PC-3 (cell line): Measurements from ENCODE around the gene SMIM14. TPM values are rescaled to one million over a fixed set of nuclear protein-coding genes. Genes with fewer than 3 reads are reported as not detected.

ENCODE experiments used
- ATAC-seq: fragments of 200-7000 bp; cut with Tn5 transposase; 2 replicates; pipeline ENCODE4 v1.9.1; 2020; ENCODE audit warnings: mild to moderate bottlenecking, moderate library complexity
- BruUV-seq: library from RNA; stranded (reverse); fragments of 400-500 nt; replicated peaks from 2 replicates; lab custom pipeline; 2021; lab: Mats Ljungman, UMichigan
- CTCF ChIA-PET: fragments of 300-600 bp; sonication (Branson Sonifier 250); formaldehyde crosslinking; loops from one replicate; lab custom pipeline; 2022; ENCODE audit warnings: antibody characterized with exemption; lab: Charles Lee
- POLR2A ChIA-PET: fragments of 300-600 bp; sonication (Branson Sonifier 250); formaldehyde crosslinking; loops from one replicate; lab custom pipeline; 2022; ENCODE audit warnings: antibody characterized with exemption; ENCODE audit not compliant: unreplicated experiment; lab: Charles Lee
- DNase-seq: peaks from one replicate; pipeline ENCODE4 v3.0.0-alpha.2; 2015
- H2AFZ ChIP-seq: fragments of 300-600 bp; sonication (generic); 2 replicates; pipeline ENCODE4 v1.6.0; 2016; ENCODE audit warnings: antibody characterized with exemption, low read length
- H3F3A ChIP-seq: fragments of 300-600 bp; sonication (generic); one replicate; pipeline ENCODE4 v1.6.0; 2017; ENCODE audit warnings: antibody characterized with exemption, low read length, control low read depth, mild to moderate bottlenecking; ENCODE audit not compliant: unreplicated experiment
- H3K27ac ChIP-seq: fragments of 300-600 bp; sonication (generic); 2 replicates; pipeline ENCODE4 v1.5.1; 2016; ENCODE audit warnings: mild to moderate bottlenecking, low read length
- H3K27me3 ChIP-seq: fragments of 300-600 bp; sonication (generic); 2 replicates; pipeline ENCODE4 v1.6.1; 2016; ENCODE audit warnings: low read length, mixed read lengths
- H3K36me3 ChIP-seq: fragments of 300-600 bp; sonication (generic); 2 replicates; pipeline ENCODE4 v1.6.1; 2016; ENCODE audit warnings: low read depth, mixed run types, low read length, mixed read lengths
- H3K4me1 ChIP-seq: fragments of 300-600 bp; sonication (generic); 2 replicates; pipeline ENCODE4 v1.5.1; 2016; ENCODE audit warnings: low read length; ENCODE audit not compliant: insufficient read depth
- H3K4me2 ChIP-seq: fragments of 300-600 bp; sonication (generic); 2 replicates; pipeline ENCODE4 v1.6.0; 2016; ENCODE audit warnings: low read length
- H3K4me3 ChIP-seq: fragments of 300-600 bp; sonication (generic); 2 replicates; pipeline ENCODE4 v1.5.1; 2016; ENCODE audit warnings: mild to moderate bottlenecking, low read length, mixed read lengths
- H3K79me2 ChIP-seq: fragments of 300-600 bp; sonication (generic); 2 replicates; pipeline ENCODE4 v1.6.1; 2017; ENCODE audit warnings: low read length, mixed read lengths
- H3K9ac ChIP-seq: fragments of 300-600 bp; sonication (generic); 2 replicates; pipeline ENCODE4 v1.6.0; 2016; ENCODE audit warnings: mild to moderate bottlenecking, low read length
- H3K9me2 ChIP-seq: fragments of 300-600 bp; sonication (generic); replicated peaks from 2 replicates; pipeline ENCODE4 v1.6.1; 2016; ENCODE audit warnings: mixed run types, low read length, mixed read lengths
- H3K9me3 ChIP-seq: fragments of 300-600 bp; sonication (generic); 2 replicates; pipeline ENCODE4 v1.6.1; 2016; ENCODE audit warnings: low read length, mixed read lengths
- H4K20me1 ChIP-seq: fragments of 300-600 bp; sonication (generic); 2 replicates; pipeline ENCODE4 v1.6.1; 2016; ENCODE audit warnings: low read length, mixed read lengths
- CTCF ChIP-seq: fragments of 300-600 bp; sonication (generic); conservative IDR thresholded peaks from 2 replicates; pipeline ENCODE4 v1.5.1; 2017; ENCODE audit warnings: antibody characterized with exemption, low read depth, mild to moderate bottlenecking, low read length
- EZH2 ChIP-seq: fragments of 300-600 bp; sonication (generic); IDR thresholded peaks from one replicate; pipeline ENCODE4 v1.6.1; 2017; ENCODE audit warnings: antibody characterized with exemption, mild to moderate bottlenecking, low read length; ENCODE audit not compliant: unreplicated experiment
- EZH2phosphoT487 ChIP-seq: fragments of 300-600 bp; sonication (generic); IDR thresholded peaks from 2 replicates; pipeline ENCODE4 v1.6.1; 2018; ENCODE audit warnings: mild to moderate bottlenecking, antibody characterized with exemption, low read length, borderline replicate concordance
- intact Hi-C: fragments of 100-400 bp; cut with micrococcal nuclease; formaldehyde crosslinking; loops from 2 replicates; pipeline ENCODE4 v1.9.0; 2023
- total RNA-seq: library from RNA; depleted of rRNA; stranded (reverse); fragments of >200 nt; gene quantifications from 2 replicates; pipeline ENCODE4 v1.2.3, GENCODE V29; 2014

SMIM14 gene
- total RNA-seq, 1 experiment from 2014 or later = 4.8 TPM

DNA sequence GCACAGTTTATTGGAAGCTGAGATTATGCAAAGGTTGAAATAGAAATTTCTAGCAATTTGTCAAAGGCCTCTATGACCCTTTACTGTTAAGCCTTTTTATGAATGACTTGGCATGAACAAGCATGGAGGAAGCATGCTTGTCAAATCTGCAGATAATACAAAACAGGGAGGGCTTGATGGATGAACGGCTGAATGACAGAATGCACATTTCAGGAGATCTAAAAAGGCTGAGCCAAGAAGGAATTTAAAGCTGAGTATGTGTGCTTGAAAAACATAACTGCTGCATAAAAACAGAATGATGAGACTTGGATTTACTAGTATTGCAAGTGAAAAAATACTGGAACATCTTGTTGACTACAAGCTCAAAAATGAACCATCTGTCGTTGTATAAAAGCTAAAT lies 30.2 kb upstream of the SMIM14 start:
- POLR2A ChIA-PET = no interaction called here
- no peaks in the 10 kb centered on the region for H3K9me2 ChIP-seq
- no peaks in the 10 kb centered on the region for H4K20me1 ChIP-seq
- H3F3A ChIP-seq = no peaks in the 10 kb centered on the region
- ATAC-seq = no peak
- H3K36me3 ChIP-seq = no peaks in the 10 kb centered on the region
- H3K4me1 ChIP-seq = no peaks in the 10 kb centered on the region
- DNase-seq = no peak
- CTCF ChIA-PET = no interaction called here
- no peak overlapping the region for H2AFZ ChIP-seq
- intact Hi-C loops = no loop called here
- H3K4me3 ChIP-seq = no peak overlapping the region
- H3K27ac ChIP-seq = no peak overlapping the region
- H3K27me3 ChIP-seq = no peaks in the 10 kb centered on the region
- no peak overlapping the region for H3K9ac ChIP-seq
- no peak for TF ChIP-seq EZH2phosphoT487
- no peak for TF ChIP-seq EZH2
- no peak for TF ChIP-seq CTCF
- no peaks in the 10 kb centered on the region for H3K9me3 ChIP-seq
- H3K4me2 ChIP-seq = no peak overlapping the region
- no peaks in the 10 kb centered on the region for H3K79me2 ChIP-seq
- no TSS peak for BruUV-seq

GRCh38 chr4:39667706-39668105 lies 29.0 kb upstream of the SMIM14 start:
- BruUV-seq = no TSS peak
- Histone ChIP-seq H3K4me3 (no peak overlapping the region), H3K27ac (no peak overlapping the region), H3K4me1 (no peaks in the 10 kb centered on the region), H3K9ac (no peak overlapping the region), H2AFZ (no peak overlapping the region), H3K79me2 (no peaks in the 10 kb centered on the region), H3K9me3 (no peaks in the 10 kb centered on the region), H3K27me3 (no peaks in the 10 kb centered on the region), H3K4me2 (no peak overlapping the region), H3K9me2 (no peaks in the 10 kb centered on the region), H4K20me1 (no peaks in the 10 kb centered on the region), H3F3A (no peaks in the 10 kb centered on the region), H3K36me3 (no peaks in the 10 kb centered on the region)
- TF ChIP-seq EZH2phosphoT487 (no peak), EZH2 (no peak), CTCF (no peak)
- DNase-seq (no peak), ATAC-seq (no peak)
- CTCF ChIA-PET = no interaction called here
- POLR2A ChIA-PET = no interaction called here
- intact Hi-C loops = no loop called here

DNA sequence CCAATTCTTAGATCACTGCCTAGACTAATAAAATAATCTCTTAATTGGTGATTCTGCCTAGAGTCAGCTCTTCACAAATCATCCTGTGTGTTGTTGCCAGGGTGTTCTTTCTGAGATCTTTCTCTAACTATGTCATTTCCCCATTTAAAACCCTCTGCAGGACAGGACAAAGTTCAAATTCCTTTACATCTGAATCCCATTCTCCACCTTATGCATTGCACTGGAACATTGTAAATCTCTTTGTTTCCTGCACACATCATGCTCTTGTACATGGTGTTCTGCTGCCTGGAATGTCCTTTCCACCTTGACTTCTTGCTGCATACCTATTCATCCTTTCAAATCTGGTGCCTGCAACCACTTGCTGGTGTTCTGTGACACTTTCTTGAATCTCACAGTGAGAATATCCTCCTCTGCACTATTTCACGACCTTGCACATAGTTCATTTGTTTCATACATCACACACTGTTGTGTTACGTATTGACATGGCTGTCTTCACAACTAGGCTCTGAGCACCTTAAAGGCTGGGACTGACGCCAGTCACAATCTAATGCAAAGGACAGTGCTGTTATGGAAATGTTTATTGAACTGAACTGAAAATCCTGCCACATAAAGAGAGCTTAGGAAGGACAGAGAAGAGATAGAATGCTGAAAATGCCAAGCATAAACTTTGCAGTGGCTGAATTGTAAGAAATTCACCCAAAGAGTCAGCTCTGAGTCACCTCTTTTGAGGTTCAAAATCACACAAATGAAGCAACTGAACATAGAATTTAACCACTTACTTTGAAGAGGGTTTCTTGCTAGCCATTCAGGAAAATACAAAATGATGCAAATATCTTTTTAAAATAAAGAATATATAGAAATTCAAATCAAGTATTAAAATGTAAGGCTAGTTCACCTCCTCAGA lies 26.4 kb upstream of the SMIM14 start:
- no peaks in the 10 kb centered on the region for H3K9me3 ChIP-seq
- no peaks in the 10 kb centered on the region for H3K79me2 ChIP-seq
- H3F3A ChIP-seq = no peaks in the 10 kb centered on the region
- H4K20me1 ChIP-seq = no peaks in the 10 kb centered on the region
- no peak for TF ChIP-seq EZH2phosphoT487
- TF ChIP-seq EZH2 = no peak
- TF ChIP-seq CTCF = no peak
- no peak overlapping the region for H3K27ac ChIP-seq
- H3K4me3 ChIP-seq = no peak overlapping the region
- BruUV-seq = no TSS peak
- H3K36me3 ChIP-seq = no peaks in the 10 kb centered on the region
- no peak overlapping the region for H3K9ac ChIP-seq
- no peaks in the 10 kb centered on the region for H3K9me2 ChIP-seq
- ChIA-PET CTCF (no interaction called here), POLR2A (interaction anchor here (0.5 kb wide), 1 partner anchor 320 kb away, joined by 4 read pairs; no protein-coding TSS in a partner anchor)
- ATAC-seq (peak; percentile 43; the same call in 1 of the 2 replicates), DNase-seq (no peak)
- no peak overlapping the region for H2AFZ ChIP-seq
- intact Hi-C loops = no loop called here
- H3K4me1 ChIP-seq = no peaks in the 10 kb centered on the region
- no peak overlapping the region for H3K4me2 ChIP-seq
- H3K27me3 ChIP-seq = no peaks in the 10 kb centered on the region
